Activated T-cell treated with anti-CD3 and anti-CD28 coated beads for 1 hour (primary cell): ENCODE results near the gene SAXO2.
"Not testable (repeated sequence)": the region's sequence is repeated elsewhere in the genome, so short reads cannot be mapped to it uniquely, and the experiment has no call there.

Experiments used
- DNase-seq: peaks from one replicate; pipeline ENCODE4 v3.0.0-alpha.2; 2020; ENCODE audit warnings: low read depth

Gene SAXO2, protein sequence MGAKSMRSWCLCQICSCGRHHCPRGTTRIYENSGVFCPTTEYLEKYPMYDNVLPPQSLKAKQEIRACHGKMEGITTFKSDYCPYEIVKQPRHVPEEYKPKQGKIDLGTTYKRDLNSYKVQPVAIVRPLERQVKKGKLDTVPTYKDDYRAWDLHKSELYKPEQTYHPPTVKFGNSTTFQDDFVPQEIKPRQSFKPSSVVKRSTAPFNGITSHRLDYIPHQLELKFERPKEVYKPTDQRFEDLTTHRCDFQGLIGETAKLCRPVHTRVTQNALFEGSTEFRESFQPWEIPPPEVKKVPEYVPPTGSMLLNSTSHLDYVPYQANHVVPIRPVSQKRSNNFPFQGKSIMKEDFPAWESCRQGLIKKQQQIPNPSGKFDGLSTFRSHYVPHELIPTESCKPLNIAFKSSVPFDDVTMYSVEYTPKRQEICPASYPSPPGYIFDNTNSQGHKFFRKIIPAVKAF

DNA sequence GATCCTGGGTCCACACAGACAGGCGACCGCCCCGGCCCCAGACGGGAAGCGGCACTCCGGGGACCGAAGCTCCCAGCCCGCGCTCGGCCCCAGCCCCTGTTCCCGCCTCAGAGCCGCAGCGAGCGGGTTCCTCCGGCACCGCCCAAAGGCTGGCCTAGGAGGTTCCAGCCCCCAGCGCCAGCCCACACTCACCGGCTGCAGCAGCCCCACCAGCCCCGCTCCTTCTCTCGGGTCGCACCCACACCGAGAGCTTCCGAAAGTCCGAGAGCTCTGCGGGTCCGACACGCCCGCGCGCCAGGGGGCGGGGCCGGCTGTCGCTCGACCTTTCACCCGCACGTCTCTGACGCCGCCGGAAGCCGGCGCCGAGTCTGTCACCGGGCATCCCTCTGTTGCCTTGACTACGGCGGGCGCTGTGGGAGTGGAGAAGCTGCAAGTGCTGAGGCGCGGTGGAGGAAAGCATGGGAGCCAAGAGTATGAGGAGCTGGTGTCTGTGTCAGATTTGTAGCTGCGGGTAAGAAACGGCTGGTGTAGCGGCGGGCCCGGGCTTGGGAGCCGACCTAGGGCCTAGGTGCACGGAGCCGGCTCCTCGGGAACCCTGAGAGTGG is at the start of gene SAXO2, which contains the start of gene EFL1:
Gene SAXO2 (plus strand): TSS at position 397 of the 605 bp plus-strand sequence. CDS start 62 bp downstream, at position 459.
Gene EFL1 (minus strand): TSS at position 313 of the 605 bp plus-strand sequence. CDS start 956 bp downstream, outside the sequence.
- DNase-seq: peak; percentile 85

DNA sequence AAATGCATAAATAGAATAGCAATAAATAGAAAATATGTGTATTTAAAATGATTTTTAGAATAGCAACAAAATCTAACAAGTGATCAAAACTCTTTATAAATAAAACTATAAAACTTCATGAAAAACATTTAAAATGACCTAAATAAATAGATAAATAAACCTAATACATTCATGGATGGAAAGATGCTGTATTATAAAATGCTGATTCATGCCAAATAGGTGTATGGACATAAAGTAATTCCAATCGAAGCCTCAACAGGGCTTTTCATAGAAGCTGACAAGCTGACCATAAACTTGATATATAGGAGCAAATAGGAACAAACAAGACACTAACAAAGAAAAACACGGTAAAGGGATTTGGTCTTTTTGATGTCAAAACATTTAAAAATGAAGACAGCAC is 46.5 kb upstream of the SAXO2 start:
- not testable (repeated sequence) for DNase-seq

DNA sequence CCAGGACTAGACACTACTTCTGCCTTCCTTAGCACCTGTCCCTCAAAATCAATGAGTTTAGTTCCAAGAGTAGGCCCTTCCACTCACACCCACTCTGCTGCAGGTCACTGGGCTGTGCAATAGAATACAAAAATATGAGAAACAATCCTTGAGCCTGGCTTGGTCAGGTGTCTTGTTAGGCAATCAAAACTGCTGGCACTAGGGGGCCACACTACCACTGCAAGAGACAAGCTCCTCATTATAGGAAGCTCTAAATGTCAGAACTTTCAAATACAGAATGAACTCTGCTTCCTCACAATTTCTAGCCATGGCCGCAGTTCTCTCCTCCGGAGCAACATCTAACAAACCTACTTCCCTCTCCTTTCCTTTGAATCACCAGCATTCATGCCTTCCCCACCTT is 41.1 kb upstream of the SAXO2 start:
- DNase-seq: peak; percentile 1

DNA sequence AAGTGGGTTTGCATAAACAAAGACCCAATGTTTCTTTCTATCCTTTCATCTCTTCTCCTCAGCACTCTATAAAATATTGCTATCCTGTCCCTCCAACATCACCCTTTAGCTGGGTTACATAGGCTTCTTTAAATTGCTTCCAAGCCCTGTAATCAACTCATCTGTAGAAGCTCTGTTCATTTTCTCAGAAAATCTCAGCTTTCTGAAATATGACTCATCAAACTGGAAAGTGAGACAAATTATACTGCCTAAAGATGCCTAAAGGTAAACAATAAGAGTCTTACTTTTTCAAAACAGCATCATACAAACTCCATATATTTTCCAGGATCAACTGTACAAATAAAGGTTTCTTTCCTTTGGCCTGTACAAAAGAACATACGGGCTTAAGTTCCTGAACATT is 33.9 kb upstream of the SAXO2 start:
- DNase-seq: no peak

DNA sequence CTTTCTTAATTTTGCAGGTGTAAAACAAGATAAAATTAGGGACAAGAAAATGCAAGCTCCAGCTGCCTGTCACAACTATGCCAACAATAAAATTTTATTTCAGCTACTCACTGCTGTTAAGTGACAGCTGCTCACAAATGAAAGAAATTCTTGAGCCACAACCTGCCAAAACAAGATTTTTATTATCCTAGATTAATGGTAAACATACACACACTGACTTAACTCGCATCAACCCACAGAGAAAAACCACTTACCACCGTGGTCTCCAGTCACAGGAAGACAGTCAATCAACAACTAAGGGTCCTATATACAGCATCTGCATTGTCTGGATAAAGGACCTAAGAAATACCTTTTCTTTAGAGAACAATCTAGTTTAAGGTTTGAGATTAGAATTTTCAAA is 31.4 kb upstream of the SAXO2 start:
- no peak for DNase-seq

DNA sequence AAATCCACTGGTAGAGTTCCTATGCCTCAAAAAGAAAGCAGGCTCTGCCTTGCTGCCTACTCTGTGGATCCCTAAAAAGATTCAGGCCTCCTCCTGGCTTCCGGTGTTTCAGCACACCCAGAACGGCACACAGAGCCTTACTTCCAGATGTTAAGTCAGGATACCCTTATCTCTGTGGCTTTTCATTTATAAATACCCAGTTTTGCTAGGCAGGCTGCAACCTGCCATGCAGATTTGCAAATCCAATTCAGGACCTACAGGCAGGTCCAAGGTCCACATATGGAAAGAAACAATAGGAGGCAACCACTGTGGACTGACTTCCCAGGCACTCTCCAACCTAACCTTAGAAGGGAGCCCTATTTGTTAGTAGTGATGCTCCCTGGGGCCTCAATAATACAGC is 30.8 kb upstream of the SAXO2 start:
- DNase-seq: no peak

DNA sequence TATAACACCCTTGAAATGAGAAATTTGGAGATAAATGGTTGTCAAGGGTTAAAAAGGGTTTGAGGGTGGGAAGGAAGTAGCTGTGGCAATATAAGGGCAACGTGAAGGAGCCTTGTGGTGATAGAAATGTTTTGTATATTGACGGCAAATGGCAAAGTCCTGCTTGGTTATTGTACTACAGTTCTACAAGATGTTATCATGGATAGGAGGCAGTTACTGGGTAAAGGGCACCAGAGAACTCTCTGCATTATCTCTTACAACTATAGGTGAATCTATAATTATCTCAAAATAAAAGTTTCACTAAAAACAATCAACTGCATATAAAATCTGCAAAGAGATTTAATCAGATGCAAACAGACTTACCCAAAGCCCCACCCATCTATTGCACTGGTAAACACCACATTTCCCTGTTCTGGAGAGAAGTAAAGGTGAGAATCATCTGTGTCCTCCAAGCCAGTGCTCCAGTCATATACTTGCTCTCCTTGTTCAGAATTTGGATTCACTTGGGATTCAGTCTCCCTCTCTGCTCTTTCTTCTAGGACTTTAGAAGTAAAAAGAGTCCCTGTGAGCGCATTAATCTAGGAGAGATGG is 24.6 kb upstream of the SAXO2 start:
- not testable (repeated sequence) for DNase-seq

DNA sequence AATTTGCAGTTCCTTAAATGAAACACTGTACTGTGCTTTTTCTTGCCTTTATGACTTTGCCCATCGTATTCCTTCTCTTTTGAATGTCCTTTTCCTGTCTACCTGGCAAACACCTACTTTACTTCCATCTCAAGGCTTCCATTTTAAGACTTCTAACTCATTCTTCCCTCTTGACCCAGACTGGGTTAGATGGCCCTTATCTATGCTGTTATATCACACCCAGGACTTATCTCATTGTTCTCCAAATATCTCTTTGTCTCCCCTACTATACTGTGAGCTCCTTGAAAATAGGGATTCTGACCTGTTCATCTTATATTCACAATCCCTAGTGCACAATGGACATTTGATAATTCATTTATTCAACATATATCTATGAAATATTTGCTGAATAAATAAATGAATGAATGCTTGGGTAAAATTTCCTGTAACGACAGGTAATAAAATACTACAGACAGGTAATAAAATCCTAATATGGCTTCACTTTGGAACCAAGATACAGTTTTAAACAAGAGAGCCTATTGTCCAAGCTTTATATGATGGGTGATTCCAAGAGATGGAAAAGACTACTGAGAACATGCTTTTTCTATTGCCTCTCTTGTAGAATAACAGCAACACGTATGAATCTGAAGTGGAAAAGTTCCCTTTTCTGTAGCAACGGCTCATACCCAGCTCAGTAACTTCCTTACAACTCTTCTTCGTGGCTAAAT is 22.8 kb upstream of the SAXO2 start:
- DNase-seq: no peak

DNA sequence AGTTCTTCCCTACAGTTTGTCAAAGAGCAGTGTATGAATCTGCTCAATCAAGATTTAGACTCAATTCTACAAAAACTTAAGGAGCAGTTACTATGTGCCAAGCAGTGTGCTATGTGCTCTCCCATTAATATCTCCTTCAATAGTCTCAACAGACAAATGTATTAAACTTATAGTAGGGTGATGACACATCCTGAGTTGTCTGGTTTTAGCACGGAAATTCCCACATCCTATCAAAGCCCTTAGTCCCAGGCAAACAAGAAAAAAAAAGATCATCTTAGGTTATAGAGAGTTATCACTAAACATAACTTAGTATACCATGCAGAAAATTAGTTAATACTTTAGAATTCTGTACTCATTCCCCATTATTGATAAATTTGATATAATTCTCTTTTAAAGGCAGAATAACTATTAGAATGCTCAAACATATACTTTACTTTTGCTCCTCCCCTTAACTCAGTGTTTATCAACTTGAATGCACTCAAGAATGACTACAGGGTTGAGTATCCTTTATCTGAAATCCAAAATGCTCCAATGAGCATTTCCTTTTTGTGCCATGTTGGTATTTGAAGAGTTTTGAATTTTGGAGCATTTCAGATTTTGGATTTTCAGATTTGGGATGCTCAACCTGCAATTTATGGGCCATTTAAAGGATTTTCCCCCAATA is 20.6 kb upstream of the SAXO2 start:
- DNase-seq: not testable (repeated sequence)

DNA sequence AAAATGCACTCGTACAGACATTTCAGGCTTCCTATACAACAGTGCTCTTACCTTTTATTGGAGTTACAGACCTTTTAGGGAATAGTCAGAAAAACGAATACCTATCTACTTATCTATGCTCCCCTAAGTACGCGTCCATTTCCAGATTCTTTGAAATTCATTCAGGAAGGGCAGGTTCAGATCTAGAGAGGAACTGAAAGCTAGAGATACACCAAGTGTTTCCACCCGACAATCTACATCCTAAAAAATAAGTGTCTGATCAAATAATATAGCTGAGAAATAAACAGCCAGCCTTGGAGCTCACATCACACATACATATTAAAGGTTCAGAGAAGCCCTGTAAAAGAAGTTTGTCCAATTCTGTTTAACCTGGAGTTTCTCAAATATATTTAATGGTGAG is 19.0 kb upstream of the SAXO2 start:
- DNase-seq: not testable (repeated sequence)

DNA sequence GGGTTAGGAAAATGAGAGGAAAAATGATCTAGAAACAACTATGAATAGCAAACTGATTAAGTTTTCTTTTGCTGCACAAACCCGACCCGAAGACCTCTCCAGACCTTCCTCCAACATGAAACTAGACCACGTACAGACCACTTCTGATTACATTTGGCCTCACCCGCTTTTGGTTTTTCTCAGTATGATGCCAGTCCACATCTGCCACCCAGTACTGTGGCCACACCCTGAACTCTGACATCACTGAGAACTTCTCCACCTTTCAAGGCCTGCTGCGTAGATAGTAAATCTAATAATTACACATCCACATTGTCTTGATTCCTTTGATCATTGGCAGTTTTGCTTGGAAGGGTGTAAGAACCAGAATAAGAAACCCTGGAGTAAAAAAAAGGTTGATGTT is 16.7 kb upstream of the SAXO2 start:
- not testable (repeated sequence) for DNase-seq

DNA sequence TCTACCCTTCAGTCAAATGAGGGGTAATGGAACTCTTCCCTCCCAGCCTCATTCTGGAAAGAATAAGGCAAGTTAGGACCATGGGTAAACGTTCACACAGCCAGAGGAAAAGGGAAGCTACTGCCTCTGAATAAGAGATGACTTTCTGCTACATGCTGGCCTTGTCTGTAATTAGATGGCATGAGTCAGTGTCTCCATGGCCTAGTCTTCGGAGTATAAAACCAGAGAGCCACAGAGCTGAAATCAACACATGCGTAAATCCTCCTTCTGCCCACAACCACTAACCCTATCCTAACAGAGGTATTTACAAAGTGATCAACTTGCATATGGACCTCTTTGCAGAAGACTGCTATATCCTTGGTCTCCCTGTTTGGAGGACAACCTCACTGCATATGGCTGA is 14.4 kb upstream of the SAXO2 start:
- not testable (repeated sequence) for DNase-seq

DNA sequence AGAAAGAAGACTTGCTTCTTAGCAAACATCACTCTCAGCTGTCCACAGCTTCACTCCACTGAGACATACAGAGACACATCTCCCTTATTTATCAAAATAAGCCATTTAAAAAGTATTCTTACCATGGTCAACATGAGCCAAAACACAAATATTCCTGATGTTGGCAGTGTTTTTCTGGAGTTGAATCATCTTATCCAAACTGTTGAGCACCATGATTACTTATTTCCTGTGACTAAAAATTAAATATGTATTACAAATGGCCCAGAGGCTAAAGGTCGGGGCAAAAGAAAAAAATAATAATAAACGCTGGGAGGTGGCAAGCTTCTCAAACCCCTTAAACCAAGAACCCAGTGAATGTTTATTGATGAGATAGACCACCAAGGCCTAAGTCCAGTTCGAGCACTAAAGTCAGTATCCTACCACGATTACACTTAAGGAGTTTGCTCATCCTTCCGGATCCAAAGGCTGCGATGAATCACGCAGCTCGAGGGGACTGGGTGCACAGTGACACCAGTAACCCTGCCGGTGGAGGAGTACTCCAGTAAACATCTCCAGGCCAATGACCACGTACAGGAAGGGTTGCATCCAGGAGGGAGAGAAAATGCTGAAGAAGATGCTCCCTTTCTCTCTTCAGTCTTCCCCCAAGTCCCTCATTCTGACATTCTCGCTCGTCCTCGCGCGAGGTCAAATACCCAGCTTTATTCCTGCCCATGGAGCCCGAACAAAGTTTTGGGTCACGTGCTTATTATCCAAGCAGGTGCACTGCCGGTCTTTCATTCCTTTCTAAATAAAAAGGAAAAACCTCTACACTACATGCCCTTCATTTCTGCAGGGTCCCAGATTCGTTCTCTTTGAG is 824 bp upstream of the SAXO2 start:
- DNase-seq: not testable (repeated sequence)

DNA sequence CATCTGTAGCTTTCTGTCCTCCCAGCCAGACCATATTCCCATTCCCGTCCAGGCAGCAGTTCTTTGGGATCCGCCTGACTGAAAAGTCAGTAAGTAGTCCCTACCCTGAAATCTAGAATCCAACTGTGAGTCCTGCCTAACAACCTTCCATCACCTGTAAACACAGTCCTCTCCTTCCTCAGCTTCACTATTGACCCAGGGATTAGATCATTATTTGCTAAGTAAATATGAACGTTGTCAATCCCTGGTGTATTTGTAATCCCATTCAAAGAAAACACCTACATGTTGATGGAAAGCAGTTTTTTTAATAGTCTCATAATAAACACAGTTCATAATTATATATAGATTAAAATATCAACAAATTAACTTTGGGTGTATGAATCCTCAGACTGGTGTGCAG is 732 bp downstream of the SAXO2 start:
- no peak for DNase-seq

DNA sequence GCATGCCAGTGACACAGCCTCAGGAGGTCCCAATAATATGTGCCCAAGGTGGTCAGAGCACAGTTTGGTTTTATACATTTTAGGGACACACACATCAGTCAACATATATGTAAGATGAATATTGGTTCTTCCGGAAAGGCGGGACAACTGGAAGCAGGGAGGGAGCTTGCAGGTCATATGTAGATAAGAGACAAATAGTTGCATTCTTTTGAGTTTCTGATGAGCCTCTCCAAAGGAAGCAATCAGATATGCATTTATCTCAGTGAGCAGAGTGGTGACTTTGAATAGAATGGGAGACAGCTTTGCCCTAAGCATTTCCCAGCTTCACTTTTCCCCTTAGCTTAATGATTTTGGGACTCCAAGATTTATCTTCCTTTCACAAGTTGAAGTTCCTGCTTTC is 4.5 kb downstream of the SAXO2 start:
- not testable (repeated sequence) for DNase-seq

DNA sequence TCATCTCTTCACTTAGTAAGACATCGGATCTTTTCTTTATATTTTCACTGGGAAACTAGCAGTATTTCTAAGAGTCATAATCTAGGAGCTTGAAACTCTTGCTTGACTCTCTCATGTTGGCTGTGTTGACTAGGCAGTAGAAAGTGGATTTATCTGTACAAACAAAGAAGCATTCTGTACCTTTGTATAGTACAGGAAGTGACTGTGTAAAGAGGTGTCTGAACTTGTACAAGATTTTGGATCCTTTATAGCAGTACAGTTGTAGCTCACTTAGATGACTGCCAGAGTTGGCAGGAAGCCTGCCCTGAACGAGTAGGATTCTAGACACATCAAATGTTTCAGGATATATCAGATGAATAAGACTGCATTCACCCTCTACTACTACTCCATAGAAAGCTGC is 5.8 kb downstream of the SAXO2 start:
- DNase-seq: not testable (repeated sequence)

DNA sequence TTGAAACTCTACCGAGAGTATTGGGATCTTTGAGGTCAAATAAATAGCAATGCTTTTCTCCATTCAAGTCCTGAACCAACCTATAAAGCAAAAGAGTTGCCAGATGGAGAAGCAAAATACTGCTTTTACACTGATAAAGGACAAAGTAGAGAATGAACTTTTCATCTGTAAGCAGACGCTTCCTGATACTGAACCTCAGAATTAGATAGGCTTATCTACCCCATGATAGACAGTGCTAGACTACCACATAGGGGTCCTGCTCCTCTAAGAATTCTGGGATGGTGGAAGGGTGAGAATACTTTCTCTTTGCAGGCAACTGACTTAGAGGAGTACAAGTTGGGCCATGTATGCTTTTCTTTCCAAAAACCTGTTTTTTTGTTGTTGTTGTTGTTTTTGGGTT is 9.5 kb downstream of the SAXO2 start:
- DNase-seq: no peak

DNA sequence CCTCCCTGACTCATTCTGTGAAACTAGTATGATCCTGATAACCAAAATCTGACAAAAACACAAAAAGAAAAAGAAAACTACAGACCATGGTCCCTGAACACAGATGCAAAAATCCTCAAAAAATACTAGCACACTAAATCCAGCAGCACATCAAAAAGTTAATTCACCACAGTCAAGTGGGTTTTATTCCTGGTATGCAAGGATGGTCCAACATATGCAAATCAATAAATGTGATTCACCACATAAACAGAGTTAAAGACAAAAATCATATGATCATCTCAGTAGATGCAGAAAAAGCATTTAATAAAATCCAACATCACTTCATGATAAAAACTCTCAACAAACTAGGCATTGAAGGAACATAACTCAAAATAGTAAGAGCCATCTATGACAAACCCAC is 12.8 kb downstream of the SAXO2 start:
- no peak for DNase-seq

DNA sequence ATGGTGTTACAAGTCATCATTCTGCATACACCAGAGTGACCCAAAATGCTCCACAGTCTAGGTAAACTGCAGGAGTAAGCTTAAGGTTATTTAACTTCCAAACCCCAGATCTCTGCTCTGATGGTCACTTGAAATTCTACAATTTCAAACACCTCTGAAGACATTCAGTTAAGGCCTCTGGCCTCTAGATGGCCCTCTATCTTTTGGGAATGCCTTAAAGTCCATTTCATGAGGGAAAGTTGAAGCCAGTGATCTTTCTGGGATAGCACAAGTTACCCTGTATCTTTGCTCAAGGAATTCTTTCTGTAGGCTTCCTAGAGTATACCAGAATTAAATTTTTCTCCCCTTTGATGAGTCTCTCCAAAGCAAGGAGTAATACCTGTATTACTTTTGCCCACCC is 18.7 kb downstream of the SAXO2 start:
- DNase-seq: not testable (repeated sequence)

DNA sequence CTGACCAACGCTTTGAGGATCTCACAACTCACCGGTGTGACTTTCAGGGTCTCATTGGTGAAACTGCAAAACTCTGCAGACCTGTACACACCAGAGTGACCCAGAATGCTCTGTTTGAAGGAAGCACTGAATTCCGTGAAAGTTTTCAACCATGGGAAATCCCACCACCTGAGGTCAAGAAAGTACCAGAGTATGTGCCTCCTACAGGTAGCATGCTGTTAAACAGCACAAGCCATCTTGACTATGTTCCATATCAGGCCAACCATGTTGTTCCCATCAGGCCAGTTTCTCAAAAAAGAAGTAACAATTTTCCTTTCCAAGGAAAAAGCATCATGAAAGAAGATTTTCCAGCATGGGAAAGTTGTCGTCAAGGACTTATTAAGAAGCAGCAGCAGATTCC is 19.8 kb downstream of the SAXO2 start:
- DNase-seq: not testable (repeated sequence)

DNA sequence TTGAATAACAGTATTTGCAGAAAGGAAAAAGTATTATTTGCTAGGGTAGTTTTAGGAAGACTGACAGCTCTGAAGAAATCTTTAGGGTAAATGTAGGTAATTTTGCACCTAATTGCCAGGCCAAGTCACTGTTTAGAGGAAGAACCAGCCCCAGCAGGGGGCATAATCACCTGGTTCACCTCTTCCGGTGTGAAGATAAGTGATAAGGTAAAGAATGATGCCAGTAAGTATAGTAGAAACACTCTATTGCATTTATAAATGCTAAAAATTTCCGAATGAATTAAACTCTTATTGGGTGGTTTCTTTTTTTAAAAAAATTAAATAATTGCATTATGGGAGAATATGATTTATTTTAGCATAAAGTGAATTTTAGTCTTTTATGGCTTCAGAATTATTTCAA is 21.8 kb downstream of the SAXO2 start:
- DNase-seq: not testable (repeated sequence)
